Activated CD4-positive, alpha-beta memory T cell treated with anti-CD3 and anti-CD28 coated beads for 36 hours (primary cell): ENCODE measurements around the gene MYADML2. TPM values are rescaled to one million over a fixed set of nuclear protein-coding genes. Genes with fewer than 3 reads are reported as not detected.
A peak's percentile ranks its signal among the peaks of the same experiment; 100 is the strongest.

Experiments
- CTCF ChIA-PET: fragments of 350-600 bp; sonication (Branson Sonifier 250); formaldehyde crosslinking; loops from one replicate; lab custom pipeline; 2021; ENCODE audit warnings: antibody characterized with exemption, inconsistent platforms; lab: Charles Lee
- POLR2A ChIA-PET: fragments of 350-600 bp; sonication (Branson Sonifier 250); formaldehyde crosslinking; loops from one replicate; lab custom pipeline; 2021; ENCODE audit warnings: antibody characterized with exemption; lab: Charles Lee
- DNase-seq: peaks from one replicate; pipeline ENCODE4 v3.0.0-alpha.2; 2020
- H3K27ac Mint-ChIP-seq: one replicate; pipeline ENCODE4 v1.8.0; 2021; ENCODE audit warnings: mixed read lengths
- H3K27me3 Mint-ChIP-seq: one replicate; pipeline ENCODE4 v1.8.0; 2021; ENCODE audit warnings: mixed read lengths
- H3K36me3 Mint-ChIP-seq: one replicate; pipeline ENCODE4 v1.8.0; 2021; ENCODE audit warnings: mixed read lengths
- H3K4me1 Mint-ChIP-seq: one replicate; pipeline ENCODE4 v1.8.0; 2021; ENCODE audit warnings: low read depth, mixed read lengths
- H3K4me3 Mint-ChIP-seq: one replicate; pipeline ENCODE4 v1.8.0; 2021; ENCODE audit warnings: mild to moderate bottlenecking, mixed read lengths
- H3K9me3 Mint-ChIP-seq: one replicate; pipeline ENCODE4 v1.8.0; 2021; ENCODE audit warnings: mixed read lengths
- intact Hi-C: fragments of 100-400 bp; cut with micrococcal nuclease; formaldehyde crosslinking; loops from one replicate; pipeline ENCODE4 v1.15.1; 2023
- total RNA-seq, 2 experiments: library from RNA; stranded (reverse); gene quantifications; one replicate each; pipeline ENCODE4 v1.2.3, GENCODE V29; 2021

Gene MYADML2
- total RNA-seq, 2 experiments from 2014 or later: not detected

GRCh38 chr17:81902023-81902652 lies 44.9 kb downstream of the MYADML2 start, which contains the start of gene NPB:
TSS of gene NPB (plus strand) at chr17:81902238. CDS start at chr17:81902278, 40 bp downstream.
- Mint-ChIP-seq H3K27ac (no peak within 1 kb of the TSS), H3K27me3 (peaks cover 8% of the 10 kb centered on the region), H3K4me1 (peaks cover 8% of the 10 kb centered on the region), H3K36me3 (peaks cover 23% of the 10 kb centered on the region), H3K4me3 (no peak within 1 kb of the TSS), H3K9me3 (no peaks in the 10 kb centered on the region)
- ChIA-PET POLR2A (interaction anchor here (0.6 kb wide), 1 partner anchor 47 kb away, joined by 4 read pairs; no protein-coding TSS in a partner anchor), CTCF (no interaction called here)
- intact Hi-C loops: no loop called here
- DNase-seq: no peak

- ChIA-PET POLR2A (interaction anchor here (0.6 kb wide), 1 partner anchor 46 kb away, joined by 4 read pairs; no protein-coding TSS in a partner anchor), CTCF (no interaction called here)
- Mint-ChIP-seq H3K27me3 (peaks cover 8% of the 10 kb centered on the region), H3K27ac (no peak overlapping the region), H3K9me3 (no peaks in the 10 kb centered on the region), H3K4me3 (no peak overlapping the region), H3K4me1 (peaks cover 8% of the 10 kb centered on the region), H3K36me3 (peaks cover 21% of the 10 kb centered on the region)
- intact Hi-C loops: no loop called here
- no peak for DNase-seq
Measured at GRCh38 chr17:81901167-81902022, 45.6 kb downstream of the MYADML2 start.

- CTCF ChIA-PET: no interaction called here
- Mint-ChIP-seq H3K4me1 (peaks cover 8% of the 10 kb centered on the region), H3K9me3 (no peaks in the 10 kb centered on the region), H3K36me3 (peaks cover 25% of the 10 kb centered on the region), H3K27ac (no peak overlapping the region), H3K27me3 (peaks cover 8% of the 10 kb centered on the region), H3K4me3 (no peak overlapping the region)
- DNase-seq: no peak
- intact Hi-C loops: no loop called here
- POLR2A ChIA-PET: no interaction called here
Measured at GRCh38 chr17:81900181-81900820, 46.7 kb downstream of the MYADML2 start.

GRCh38 chr17:81899514-81900166 lies 47.4 kb downstream of the MYADML2 start:
- CTCF ChIA-PET: no interaction called here
- Mint-ChIP-seq H3K4me1 (peaks cover 8% of the 10 kb centered on the region), H3K9me3 (no peaks in the 10 kb centered on the region), H3K4me3 (no peak overlapping the region), H3K27me3 (peaks cover 8% of the 10 kb centered on the region), H3K36me3 (peaks cover 28% of the 10 kb centered on the region), H3K27ac (no peak overlapping the region)
- intact Hi-C loops: no loop called here
- no peak for DNase-seq
- POLR2A ChIA-PET: no interaction called here

- Mint-ChIP-seq H3K27me3 (peaks cover 8% of the 10 kb centered on the region), H3K27ac (no peak overlapping the region), H3K9me3 (no peaks in the 10 kb centered on the region), H3K4me1 (peaks cover 8% of the 10 kb centered on the region), H3K4me3 (no peak overlapping the region), H3K36me3 (peaks cover 28% of the 10 kb centered on the region)
- ChIA-PET CTCF (no interaction called here), POLR2A (no interaction called here)
- no peak for DNase-seq
- intact Hi-C loops: no loop called here
Measured at GRCh38 chr17:81898885-81899284, 48.1 kb downstream of the MYADML2 start.

GRCh38 chr17:81898029-81898866 lies 48.8 kb downstream of the MYADML2 start:
- ChIA-PET POLR2A (interaction anchor here (0.5 kb wide), 1 partner anchor 74 kb away, joined by 6 read pairs; no protein-coding TSS in a partner anchor), CTCF (no interaction called here)
- intact Hi-C loops: no loop called here
- peaks cover 8% of the 10 kb centered on the region for H3K4me1 Mint-ChIP-seq
- H3K4me3 Mint-ChIP-seq: no peak overlapping the region
- H3K27me3 Mint-ChIP-seq: peaks cover 8% of the 10 kb centered on the region
- no peaks in the 10 kb centered on the region for H3K9me3 Mint-ChIP-seq
- no peak for DNase-seq
- H3K36me3 Mint-ChIP-seq: peaks cover 28% of the 10 kb centered on the region
- no peak overlapping the region for H3K27ac Mint-ChIP-seq

GRCh38 chr17:81895400-81895799 lies 51.6 kb downstream of the MYADML2 start:
- ChIA-PET CTCF (no interaction called here), POLR2A (no interaction called here)
- peaks cover 2% of the 10 kb centered on the region for H3K4me1 Mint-ChIP-seq
- intact Hi-C loops: no loop called here
- H3K27ac Mint-ChIP-seq: no peak overlapping the region
- H3K27me3 Mint-ChIP-seq: no peaks in the 10 kb centered on the region
- H3K36me3 Mint-ChIP-seq: peaks cover 31% of the 10 kb centered on the region
- no peak overlapping the region for H3K4me3 Mint-ChIP-seq
- no peaks in the 10 kb centered on the region for H3K9me3 Mint-ChIP-seq
- no peak for DNase-seq

GRCh38 chr17:81891303-81891552 lies 55.8 kb downstream of the MYADML2 start:
- no peak for DNase-seq
- POLR2A ChIA-PET: interaction anchor here (0.6 to 2.2 kb wide), 5 partner anchors 12 to 206 kb away, joined by 3 to 16 read pairs (median 4); partner anchors contain the start of genes ARHGDIA and PCYT2
- Mint-ChIP-seq H3K4me1 (peaks cover 26% of the 10 kb centered on the region), H3K27ac (peak overlapping the region; percentile 97), H3K36me3 (peaks cover 45% of the 10 kb centered on the region), H3K9me3 (no peaks in the 10 kb centered on the region), H3K4me3 (peak overlapping the region; percentile 93), H3K27me3 (no peaks in the 10 kb centered on the region)
- intact Hi-C loops: loop anchor here (1.0 kb wide), 1 partner anchor 20 kb away; the partner anchor contains the start of gene ARHGDIA
- CTCF ChIA-PET: no interaction called here

- no peaks in the 10 kb centered on the region for H3K9me3 Mint-ChIP-seq
- CTCF ChIA-PET: no interaction called here
- intact Hi-C loops: loop anchor here (1.0 kb wide), 1 partner anchor 19 kb away; the partner anchor contains the start of gene ARHGDIA
- POLR2A ChIA-PET: interaction anchor here (0.6 to 2.2 kb wide), 5 partner anchors 11 to 205 kb away, joined by 3 to 16 read pairs (median 4); partner anchors contain the start of genes ARHGDIA and PCYT2
- H3K4me3 Mint-ChIP-seq: peak overlapping the region; percentile 85
- H3K4me1 Mint-ChIP-seq: peaks cover 26% of the 10 kb centered on the region
- no peaks in the 10 kb centered on the region for H3K27me3 Mint-ChIP-seq
- peaks cover 47% of the 10 kb centered on the region for H3K36me3 Mint-ChIP-seq
- peak; percentile 41 for DNase-seq
- H3K27ac Mint-ChIP-seq: peak overlapping the region; percentile 89
Measured at GRCh38 chr17:81890447-81891302, 56.4 kb downstream of the MYADML2 start.
